ENCODE results near the gene ROR1.

The ROR1 gene

DNA sequence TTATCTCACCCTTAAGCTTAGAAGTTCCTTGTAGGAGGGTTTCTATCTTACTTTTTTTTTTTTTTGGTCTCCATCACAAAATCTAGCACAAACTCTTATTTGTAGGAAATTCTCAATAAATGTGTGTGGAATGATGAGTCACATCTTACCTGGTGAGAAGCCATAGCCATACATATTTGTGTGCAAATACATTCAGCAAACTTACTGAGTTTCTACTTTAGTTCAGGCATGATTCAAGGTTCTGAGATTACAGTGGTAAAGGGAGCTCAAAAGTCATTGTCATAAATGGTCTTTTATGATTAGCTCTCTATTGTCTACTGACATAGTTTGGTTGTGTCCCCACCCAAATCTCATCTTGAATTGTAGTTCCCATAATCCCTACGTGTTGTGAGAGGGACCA lies 236.5 kb downstream of the ROR1 start:
- no peak for DNase-seq (ENCODE audit: low read depth in 2 of 2)

GRCh38 chr1:64013395-64013794 lies 239.6 kb downstream of the ROR1 start:
- DNase-seq (ENCODE audit: low read depth in 2 of 2) = no peak

DNA sequence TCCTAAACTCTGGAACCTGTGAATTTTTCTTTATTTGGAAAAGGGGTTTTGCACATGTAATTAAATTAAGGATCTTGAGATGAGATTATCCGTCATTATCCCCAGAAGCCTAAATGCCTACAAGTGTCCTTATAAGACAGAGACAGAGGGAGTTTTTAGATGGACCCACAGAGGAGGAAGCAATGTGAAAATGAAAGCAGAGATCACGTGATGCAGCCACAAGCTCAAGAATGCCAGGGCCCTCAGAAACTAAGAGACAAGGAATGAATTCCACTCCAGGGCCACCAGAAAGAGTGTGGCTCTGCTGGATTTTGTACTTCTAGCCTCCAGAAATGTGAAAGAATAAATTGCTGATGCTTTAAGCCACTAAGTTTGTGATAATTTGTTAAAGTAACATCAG lies 246.0 kb downstream of the ROR1 start:
- DNase-seq (ENCODE audit: low read depth in 2 of 2) = no peak

- no peak for DNase-seq (ENCODE audit: low read depth in 2 of 2)
These were observed 247.2 kb downstream of the ROR1 start for GRCh38 chr1:64021066-64021465.

DNA sequence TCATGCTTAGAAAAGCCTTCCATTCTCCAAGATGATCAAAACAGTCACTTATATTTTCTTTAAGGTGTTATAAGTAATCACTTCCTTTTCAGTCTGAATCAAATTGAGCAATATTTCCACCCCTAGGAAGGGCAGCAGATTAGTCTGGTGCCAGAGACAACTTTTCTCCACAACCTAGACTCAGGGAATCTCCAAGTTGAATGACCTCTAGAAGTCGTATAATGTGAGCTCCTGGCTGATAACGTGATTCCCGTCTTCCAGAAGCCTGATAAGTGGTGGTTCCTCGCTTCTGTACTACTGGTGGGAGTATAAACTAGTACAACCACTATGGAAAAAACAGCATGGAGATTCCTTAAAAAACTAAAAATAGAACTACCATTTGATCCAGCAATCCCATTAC lies 251.2 kb downstream of the ROR1 start:
- DNase-seq (ENCODE audit: low read depth in 2 of 2) = no peak

GRCh38 chr1:64029037-64029436 lies 255.2 kb downstream of the ROR1 start:
- DNase-seq (ENCODE audit: low read depth in 2 of 2) = no peak

DNA sequence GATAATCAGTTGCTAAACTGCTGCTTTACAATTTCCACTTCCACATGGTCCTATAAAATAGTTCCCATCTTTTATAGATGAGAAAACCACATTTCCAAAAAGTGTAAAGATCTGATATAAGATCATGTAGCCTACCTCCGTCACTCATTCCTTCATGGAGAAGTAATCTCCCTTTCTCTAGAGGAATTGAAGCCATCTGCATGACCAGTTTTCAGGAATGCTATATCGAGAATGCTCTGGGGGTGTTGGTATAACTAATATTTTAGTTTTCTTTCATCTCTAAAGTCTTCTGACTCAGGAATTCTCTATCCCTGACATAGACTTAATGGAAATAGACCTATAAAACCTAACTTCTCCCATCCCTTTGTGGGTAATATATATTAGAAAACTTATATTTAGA lies 256.6 kb downstream of the ROR1 start:
- no peak for DNase-seq (ENCODE audit: low read depth in 2 of 2)

- DNase-seq (ENCODE audit: low read depth in 2 of 2) = no peak
These were observed 257.4 kb downstream of the ROR1 start for GRCh38 chr1:64031236-64031635.

DNA sequence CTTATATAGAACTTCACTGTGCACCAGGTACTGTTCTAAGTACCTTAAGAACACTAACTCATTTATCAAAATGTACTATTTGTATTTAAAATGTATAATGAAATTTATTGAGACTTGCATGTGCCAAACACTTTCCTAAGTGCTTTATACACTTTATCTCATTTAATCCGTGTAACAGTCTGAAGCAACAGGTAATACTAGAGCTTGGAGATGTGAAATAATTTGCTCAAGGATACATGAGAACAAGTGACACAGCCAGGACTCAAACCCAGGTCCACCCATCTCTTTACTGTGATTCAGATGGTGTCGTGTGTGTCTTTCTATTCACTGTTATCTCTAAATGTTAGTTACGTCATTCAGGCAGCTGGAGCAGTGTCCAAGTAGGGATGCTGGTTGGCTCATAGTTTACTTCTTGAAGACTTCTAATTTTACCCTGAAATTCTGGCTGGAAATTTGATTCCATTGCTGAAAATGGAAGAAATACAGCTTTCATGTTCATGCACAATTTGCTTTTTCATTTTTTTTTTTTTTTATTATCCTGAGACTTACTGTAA lies 259.9 kb downstream of the ROR1 start:
- DNase-seq (ENCODE audit: low read depth in 2 of 2) = no peak

DNA sequence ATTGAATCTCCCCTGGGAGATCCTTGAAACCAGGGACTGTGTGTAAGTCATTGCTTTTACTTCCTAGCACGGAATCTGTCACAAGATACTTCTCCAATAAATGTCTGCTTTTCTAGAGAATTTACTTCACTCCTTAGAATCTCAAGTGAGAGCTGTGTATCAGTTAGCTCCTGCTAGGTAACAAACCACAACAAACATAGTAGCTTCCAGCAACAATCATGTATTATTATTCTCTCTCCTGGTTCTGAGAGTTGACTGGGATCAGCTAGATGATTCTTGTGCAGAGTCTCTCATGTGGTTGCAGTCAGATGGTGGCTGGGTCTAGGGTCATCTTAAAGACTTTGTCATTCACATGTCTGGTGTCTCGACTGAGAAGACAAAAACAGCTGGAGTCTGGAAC lies 262.7 kb downstream of the ROR1 start:
- no peak for DNase-seq (ENCODE audit: low read depth in 2 of 2)

- DNase-seq (ENCODE audit: low read depth in 2 of 2) = no peak
These were observed 264.3 kb downstream of the ROR1 start for GRCh38 chr1:64038119-64038518.

DNA sequence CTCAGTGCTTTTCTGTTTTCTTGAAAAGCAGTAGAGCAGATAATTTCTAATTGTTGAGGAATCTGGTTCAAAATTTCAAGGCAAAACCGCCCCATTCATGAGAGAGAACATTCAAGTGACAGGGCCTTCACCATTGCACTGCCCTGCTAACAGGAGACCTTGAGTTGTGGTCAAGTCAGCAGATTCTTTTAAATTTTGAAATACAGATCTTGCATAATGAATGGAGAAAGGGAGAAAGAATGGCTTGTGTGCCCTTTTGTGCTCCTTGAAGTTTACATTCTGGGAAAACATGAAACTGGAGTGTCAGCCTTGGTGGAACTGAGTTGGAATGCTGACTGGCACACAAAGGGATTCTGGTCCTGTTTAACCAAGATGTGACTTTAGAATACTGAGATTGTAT lies 265.1 kb downstream of the ROR1 start:
- no peak for DNase-seq (ENCODE audit: low read depth in 2 of 2)

GRCh38 chr1:64039390-64039926 lies 265.6 kb downstream of the ROR1 start:
- DNase-seq (ENCODE audit: low read depth in 2 of 2) = no peak

GRCh38 chr1:64041371-64042131 lies 267.7 kb downstream of the ROR1 start:
- no peak for DNase-seq (ENCODE audit: low read depth in 2 of 2)

- no peak for DNase-seq (ENCODE audit: low read depth in 2 of 2)
These were observed 268.7 kb downstream of the ROR1 start for GRCh38 chr1:64042331-64043100.

DNA sequence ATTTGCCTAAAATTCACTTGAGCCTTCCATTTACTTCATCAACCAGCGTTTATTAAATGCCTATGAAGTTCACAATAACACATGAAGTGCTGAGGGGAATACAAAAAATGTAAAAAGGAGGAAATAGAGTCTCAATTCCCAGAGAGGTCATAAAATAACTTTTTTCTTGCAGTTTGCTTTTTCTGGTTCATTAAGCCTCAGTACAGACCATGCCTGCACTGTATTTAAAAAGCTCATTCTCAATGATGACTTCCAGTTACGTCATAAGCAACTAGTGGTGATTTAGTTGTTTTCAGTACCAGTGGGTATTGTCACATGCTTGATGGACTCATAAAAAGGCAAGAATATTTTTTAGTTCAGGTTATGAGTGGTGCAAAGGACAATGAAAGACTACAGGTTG lies 269.5 kb downstream of the ROR1 start:
- no peak for DNase-seq (ENCODE audit: low read depth in 2 of 2)

DNA sequence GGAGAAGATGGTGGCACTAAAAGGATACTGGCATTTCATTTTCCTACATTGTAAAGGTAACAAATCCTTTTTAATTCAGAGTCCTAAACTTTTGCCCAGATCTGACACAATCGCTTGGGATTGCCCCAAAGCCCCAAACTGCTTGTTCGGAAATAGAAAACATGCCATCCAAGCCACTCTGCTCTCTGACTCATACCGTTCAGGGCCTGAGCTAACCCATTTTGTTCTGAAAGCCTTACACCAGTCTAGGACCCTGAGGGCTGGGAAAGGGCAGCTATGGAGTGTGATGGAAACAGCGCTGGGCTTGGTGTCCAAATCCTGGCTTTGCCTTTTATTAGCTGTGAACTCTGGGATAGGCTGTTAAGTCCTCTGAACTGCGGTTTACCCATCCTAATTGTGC lies 270.2 kb downstream of the ROR1 start:
- no peak for DNase-seq (ENCODE audit: low read depth in 2 of 2)

- DNase-seq (ENCODE audit: low read depth in 2 of 2) = no peak
These were observed 272.4 kb downstream of the ROR1 start for GRCh38 chr1:64046243-64046642.

DNA sequence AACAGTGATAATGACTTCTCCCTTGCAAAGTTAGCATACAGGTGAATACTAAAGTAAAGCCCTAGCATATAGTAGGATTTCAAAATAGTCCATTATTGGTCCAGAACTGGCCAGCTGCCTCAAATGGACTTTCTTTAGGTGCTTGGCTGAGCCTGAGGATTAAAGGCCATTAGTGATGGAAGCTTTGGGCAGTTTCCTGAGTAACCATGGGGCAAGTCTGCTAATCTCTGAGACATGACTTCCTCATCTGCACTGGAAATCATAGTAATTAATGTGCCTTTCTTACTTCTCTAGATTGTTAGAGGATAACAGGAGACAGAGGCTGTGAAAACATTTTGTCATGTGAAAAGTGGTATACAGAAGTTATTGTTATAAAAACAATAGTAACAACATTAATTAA lies 273.1 kb downstream of the ROR1 start:
- no peak for DNase-seq (ENCODE audit: low read depth in 2 of 2)

DNA sequence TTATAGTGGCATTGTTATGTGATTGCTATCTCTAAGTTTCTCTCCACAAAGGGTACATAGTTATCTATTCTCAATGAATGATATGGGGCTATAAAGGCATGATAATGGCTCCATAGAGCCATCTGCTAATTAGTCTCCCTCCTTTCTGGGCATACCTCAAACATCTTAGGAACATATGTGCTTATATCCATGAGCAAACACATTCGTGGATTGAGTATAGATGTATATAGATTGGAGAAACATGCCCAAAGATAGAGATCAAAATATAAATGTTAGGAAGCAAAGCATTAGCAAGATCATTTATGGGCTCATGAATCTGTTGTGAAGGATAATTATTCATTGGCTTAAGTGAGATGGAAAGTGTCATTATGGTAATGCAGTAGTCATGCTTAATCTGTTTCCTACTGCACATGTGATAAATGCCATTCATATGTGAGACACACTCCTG lies 273.8 kb downstream of the ROR1 start:
- no peak for DNase-seq (ENCODE audit: low read depth in 2 of 2)

DNA sequence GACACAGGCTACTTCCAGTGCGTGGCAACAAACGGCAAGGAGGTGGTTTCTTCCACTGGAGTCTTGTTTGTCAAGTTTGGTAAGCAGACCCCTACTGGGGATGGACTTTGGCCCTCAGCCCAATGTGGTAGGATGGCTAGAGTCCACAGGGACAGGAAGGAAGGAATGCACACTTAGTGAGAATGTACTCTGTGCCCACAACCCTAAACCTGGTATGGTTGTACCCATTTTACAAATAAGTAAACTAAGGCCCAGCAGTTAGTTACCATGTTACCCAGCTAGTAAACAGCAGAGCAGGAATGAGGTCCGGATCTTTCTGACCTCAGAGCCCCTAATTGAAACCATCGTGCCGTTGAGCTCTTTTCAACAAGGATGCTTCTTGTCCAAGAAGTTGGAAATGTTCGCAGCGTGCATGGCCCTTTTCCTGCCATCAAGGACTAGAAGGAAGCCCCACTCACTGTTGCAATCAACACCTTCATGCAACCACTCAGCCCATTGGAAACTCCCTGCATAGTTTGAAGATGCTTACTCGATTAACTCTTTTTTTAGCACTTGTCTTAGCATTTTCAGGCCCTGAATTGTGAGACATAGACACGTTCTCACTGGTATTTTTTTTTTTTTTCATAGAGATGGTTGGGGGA lies 276.2 kb downstream of the ROR1 start:
- DNase-seq (ENCODE audit: low read depth in 2 of 2) = no peak

- no peak for DNase-seq (ENCODE audit: low read depth in 2 of 2)
These were observed 276.8 kb downstream of the ROR1 start for GRCh38 chr1:64050601-64051000.

All from activated CD8-positive, alpha-beta memory T cell treated with anti-CD3 and anti-CD28 coated beads for 4 hours (primary cell).